Left ventricle myocardium inferior (tissue), 1 donor: Measurements from ENCODE around the gene SVIL. TPM values are rescaled to one million over a fixed set of nuclear protein-coding genes. Genes with fewer than 3 reads are reported as not detected.

ENCODE experiments used
- DNase-seq: peaks from one replicate; pipeline ENCODE4 v3.0.0-alpha.2; 2020
- H3K27ac ChIP-seq: fragments of 200-600 bp; replicated peaks from 2 replicates; pipeline ENCODE4 v1.8.0; 2021
- H3K27me3 ChIP-seq: fragments of 200-600 bp; 2 replicates; pipeline ENCODE4 v1.8.0; 2021; ENCODE audit warnings: low read depth
- H3K36me3 ChIP-seq: fragments of 200-600 bp; 2 replicates; pipeline ENCODE4 v1.8.0; 2021
- H3K4me1 ChIP-seq: fragments of 200-600 bp; 2 replicates; pipeline ENCODE4 v1.8.0; 2021
- H3K4me3 ChIP-seq: fragments of 200-600 bp; 2 replicates; pipeline ENCODE4 v1.8.0; 2021; ENCODE audit warnings: mild to moderate bottlenecking, moderate library complexity
- H3K9me3 ChIP-seq: fragments of 200-600 bp; replicated peaks from 2 replicates; pipeline ENCODE4 v1.8.0; 2021
- intact Hi-C: fragments of 100-400 bp; cut with micrococcal nuclease; formaldehyde crosslinking; loops from one replicate; pipeline ENCODE4 v1.11.0; 2022
- total RNA-seq: library from RNA; stranded (reverse); fragmentation: NEBNext Ultra II Directional; extraction: Animal tissue kit (Norgen Biotek cat#: 25700); gene quantifications from one replicate; pipeline ENCODE4 v1.2.1, GENCODE V29; 2021
- TF ChIP-seq, protein P1 (sequence below): fragments of 200-600 bp; IDR thresholded peaks from 2 replicates; pipeline ENCODE4 v1.8.0; 2021; ENCODE audit warnings: antibody characterized with exemption, mild to moderate bottlenecking, borderline replicate concordance
- donor health status: DM: no; HTN: yes; CAD: no; lungs with severe emphysema.

The SVIL gene
- total RNA-seq, 1 donor from 2014 or later = 403 TPM

GRCh38 chr10:29634105-29634504 lies 666 bp downstream of the SVIL start:
- TF ChIP-seq, protein P1, sequence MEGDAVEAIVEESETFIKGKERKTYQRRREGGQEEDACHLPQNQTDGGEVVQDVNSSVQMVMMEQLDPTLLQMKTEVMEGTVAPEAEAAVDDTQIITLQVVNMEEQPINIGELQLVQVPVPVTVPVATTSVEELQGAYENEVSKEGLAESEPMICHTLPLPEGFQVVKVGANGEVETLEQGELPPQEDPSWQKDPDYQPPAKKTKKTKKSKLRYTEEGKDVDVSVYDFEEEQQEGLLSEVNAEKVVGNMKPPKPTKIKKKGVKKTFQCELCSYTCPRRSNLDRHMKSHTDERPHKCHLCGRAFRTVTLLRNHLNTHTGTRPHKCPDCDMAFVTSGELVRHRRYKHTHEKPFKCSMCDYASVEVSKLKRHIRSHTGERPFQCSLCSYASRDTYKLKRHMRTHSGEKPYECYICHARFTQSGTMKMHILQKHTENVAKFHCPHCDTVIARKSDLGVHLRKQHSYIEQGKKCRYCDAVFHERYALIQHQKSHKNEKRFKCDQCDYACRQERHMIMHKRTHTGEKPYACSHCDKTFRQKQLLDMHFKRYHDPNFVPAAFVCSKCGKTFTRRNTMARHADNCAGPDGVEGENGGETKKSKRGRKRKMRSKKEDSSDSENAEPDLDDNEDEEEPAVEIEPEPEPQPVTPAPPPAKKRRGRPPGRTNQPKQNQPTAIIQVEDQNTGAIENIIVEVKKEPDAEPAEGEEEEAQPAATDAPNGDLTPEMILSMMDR = no peak
- peak overlapping the region; percentile 89 for H3K27ac ChIP-seq
- DNase-seq = no peak
- H3K4me3 ChIP-seq = peak overlapping the region; percentile 64
- no peaks in the 10 kb centered on the region for H3K36me3 ChIP-seq
- no peaks in the 10 kb centered on the region for H3K27me3 ChIP-seq
- H3K4me1 ChIP-seq = peaks cover 50% of the 10 kb centered on the region
- intact Hi-C loops = no loop called here
- no peaks in the 10 kb centered on the region for H3K9me3 ChIP-seq

DNA sequence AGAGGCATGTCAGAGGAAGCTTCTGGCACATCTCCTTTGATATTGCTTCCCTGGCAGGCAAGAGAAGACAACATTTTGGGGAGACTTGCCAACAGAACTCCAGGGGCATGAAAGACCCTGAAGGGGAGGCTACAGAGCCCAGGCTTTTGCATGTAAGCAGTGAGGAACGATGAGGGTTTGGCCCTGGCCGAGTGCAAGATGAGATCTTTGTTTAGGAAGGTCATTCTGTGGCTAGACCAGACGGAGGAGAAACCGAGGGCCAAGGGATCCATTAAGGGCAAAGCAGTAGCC lies 3.8 kb downstream of the SVIL start:
- Histone ChIP-seq H3K27me3 (no peaks in the 10 kb centered on the region), H3K4me3 (peak overlapping the region; percentile 64), H3K27ac (peak overlapping the region; percentile 89), H3K4me1 (peaks cover 72% of the 10 kb centered on the region), H3K36me3 (no peaks in the 10 kb centered on the region), H3K9me3 (no peaks in the 10 kb centered on the region)
- TF ChIP-seq, protein P1 = no peak
- intact Hi-C loops = no loop called here
- DNase-seq = no peak

GRCh38 chr10:29630205-29631048 lies 4.3 kb downstream of the SVIL start:
- peaks cover 72% of the 10 kb centered on the region for H3K4me1 ChIP-seq

DNA sequence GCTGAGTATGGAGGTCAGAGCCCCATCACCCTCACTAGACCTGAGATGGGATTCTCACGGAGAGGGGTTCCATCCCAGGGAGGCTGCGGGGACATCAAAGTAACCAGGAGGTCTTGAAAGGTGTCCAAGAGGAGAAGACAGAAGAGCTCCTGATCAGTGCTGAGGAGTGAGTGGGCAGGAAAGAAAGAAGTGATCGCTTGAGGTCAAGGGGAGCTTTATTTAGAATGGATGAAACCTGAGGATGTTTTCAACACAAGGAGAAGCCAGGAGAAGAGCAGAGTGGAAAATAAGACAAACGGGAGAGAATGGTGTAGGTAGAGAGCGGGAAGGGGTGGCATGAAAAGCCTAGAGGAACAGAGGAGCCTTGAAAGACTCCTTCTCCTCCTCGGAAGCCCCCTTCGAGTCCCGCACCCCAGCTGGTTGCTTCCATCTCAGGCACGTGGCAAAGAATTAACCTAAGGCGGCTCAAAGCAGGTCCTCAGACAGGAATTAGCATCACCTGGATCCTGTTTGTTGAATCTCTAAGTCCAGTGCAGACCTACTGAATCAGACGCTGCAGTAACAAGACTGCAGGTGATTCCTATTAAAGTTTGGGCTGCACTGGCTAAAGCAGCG lies 5.8 kb downstream of the SVIL start:
- no peaks in the 10 kb centered on the region for H3K9me3 ChIP-seq
- no peak for DNase-seq
- peaks cover 69% of the 10 kb centered on the region for H3K4me1 ChIP-seq
- H3K27me3 ChIP-seq = no peaks in the 10 kb centered on the region
- H3K4me3 ChIP-seq = peak overlapping the region; percentile 64
- intact Hi-C loops = no loop called here
- no peaks in the 10 kb centered on the region for H3K36me3 ChIP-seq
- TF ChIP-seq, protein P1 = no peak
- peak overlapping the region; percentile 41 for H3K27ac ChIP-seq

More at GRCh38 chr10:29630205-29631048, 4.3 kb downstream of the SVIL start:
- Histone ChIP-seq H3K9me3 (no peaks in the 10 kb centered on the region), H3K27me3 (no peaks in the 10 kb centered on the region), H3K27ac (peak overlapping the region; percentile 89), H3K4me3 (peak overlapping the region; percentile 64), H3K36me3 (no peaks in the 10 kb centered on the region)
- intact Hi-C loops = no loop called here
- TF ChIP-seq, protein P1 = no peak
- no peak for DNase-seq

DNA sequence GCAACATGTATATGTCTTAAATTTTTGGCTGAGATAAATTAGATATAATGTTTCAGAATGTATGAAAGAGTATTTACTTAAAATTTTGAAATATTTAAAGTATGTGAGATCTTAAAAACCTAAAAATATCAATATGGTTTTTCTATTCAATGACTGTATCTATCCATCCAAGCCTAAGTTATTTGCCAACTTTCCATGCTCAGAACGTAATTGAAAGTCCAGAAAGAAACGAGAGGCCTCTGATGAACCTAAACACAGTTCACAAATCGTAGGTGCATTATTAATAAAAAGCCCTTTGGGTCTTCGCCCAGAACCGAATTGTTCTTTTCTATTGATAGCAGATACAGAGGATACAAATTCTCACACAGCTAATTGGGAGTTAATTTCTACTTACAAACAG lies 6.5 kb downstream of the SVIL start:
- Histone ChIP-seq H3K27me3 (no peaks in the 10 kb centered on the region), H3K9me3 (no peaks in the 10 kb centered on the region), H3K27ac (peak overlapping the region; percentile 41), H3K4me1 (peaks cover 72% of the 10 kb centered on the region), H3K4me3 (peak overlapping the region; percentile 64), H3K36me3 (no peaks in the 10 kb centered on the region)
- no peak for DNase-seq
- intact Hi-C loops = no loop called here
- TF ChIP-seq, protein P1 = no peak
